HEK293T (cell line): ENCODE data around the gene TMC3.

Source experiments
- CTCF ChIA-PET: fragments of 350-600 bp; formaldehyde crosslinking; extraction: SDS; loops from one replicate; lab custom pipeline; 2021; ENCODE audit warnings: antibody characterized with exemption, inconsistent platforms; lab: Yijun Ruan, JAX
- POLR2A ChIA-PET: fragments of 350-600 bp; formaldehyde crosslinking; extraction: SDS; loops from one replicate; lab custom pipeline; 2020; ENCODE audit warnings: antibody characterized with exemption, inconsistent platforms; lab: Yijun Ruan, JAX
- DNase-seq: peaks from one replicate; pipeline ENCODE4 v3.0.0; 2012; ENCODE audit warnings: mixed read lengths; ENCODE audit errors: extremely low spot score
- ARNT ChIP-seq: fragments of 450-650 bp; IDR thresholded peaks from 2 replicates; pipeline ENCODE4 v1.6.1; 2017; ENCODE audit warnings: mild to moderate bottlenecking
- BHLHE40 ChIP-seq: fragments of 450-650 bp; IDR thresholded peaks from 2 replicates; pipeline ENCODE4 v1.6.1; 2016; ENCODE audit warnings: mild to moderate bottlenecking, moderate library complexity, borderline replicate concordance
- CTBP1 ChIP-seq: fragments of 450-650 bp; IDR thresholded peaks from 2 replicates; pipeline ENCODE4 v1.6.1; 2016; ENCODE audit warnings: borderline replicate concordance
- ELF4 ChIP-seq: fragments of 450-650 bp; IDR thresholded peaks from 2 replicates; pipeline ENCODE4 v1.6.1; 2017; ENCODE audit warnings: antibody characterized with exemption
- FOXA1 ChIP-seq: fragments of 450-650 bp; IDR thresholded peaks from 2 replicates; pipeline ENCODE4 v1.6.1; 2016; ENCODE audit warnings: mild to moderate bottlenecking
- FOXK2 ChIP-seq: fragments of 450-650 bp; IDR thresholded peaks from 2 replicates; pipeline ENCODE4 v1.6.1; 2016; ENCODE audit warnings: mild to moderate bottlenecking
- FOXM1 ChIP-seq: fragments of 450-650 bp; IDR thresholded peaks from 2 replicates; pipeline ENCODE4 v1.6.1; 2017; ENCODE audit warnings: mild to moderate bottlenecking, borderline replicate concordance
- HDGF ChIP-seq: fragments of 450-650 bp; IDR thresholded peaks from 2 replicates; pipeline ENCODE4 v1.6.1; 2017; ENCODE audit warnings: antibody characterized with exemption, borderline replicate concordance
- L3MBTL2 ChIP-seq: fragments of 450-650 bp; conservative IDR thresholded peaks from 2 replicates; pipeline ENCODE4 v1.6.1; 2016; ENCODE audit warnings: mild to moderate bottlenecking
- LEF1 ChIP-seq: fragments of 450-650 bp; IDR thresholded peaks from 2 replicates; pipeline ENCODE4 v1.6.1; 2017; ENCODE audit warnings: mild to moderate bottlenecking, borderline replicate concordance
- NFRKB ChIP-seq: fragments of 450-650 bp; IDR thresholded peaks from 2 replicates; pipeline ENCODE4 v1.6.1; 2016; ENCODE audit warnings: mild to moderate bottlenecking, moderate library complexity
- PKNOX1 ChIP-seq: fragments of 450-650 bp; IDR thresholded peaks from 2 replicates; pipeline ENCODE4 v1.6.1; 2016
- SP1 ChIP-seq: fragments of 450-650 bp; IDR thresholded peaks from 2 replicates; pipeline ENCODE4 v1.6.1; 2017
- SUZ12 ChIP-seq: fragments of 450-650 bp; IDR thresholded peaks from 2 replicates; pipeline ENCODE4 v1.6.1; 2016; ENCODE audit warnings: mild to moderate bottlenecking
- TARDBP ChIP-seq: fragments of 450-650 bp; IDR thresholded peaks from 2 replicates; pipeline ENCODE4 v1.6.1; 2016
- ZNF384 ChIP-seq: fragments of 450-650 bp; IDR thresholded peaks from 2 replicates; pipeline ENCODE4 v1.6.1; 2016

The TMC3 gene

GRCh38 chr15:81337713-81338157, 36.3 kb downstream of the TMC3 start:
- ChIA-PET POLR2A (no interaction called here), CTCF (interaction anchor here (0.6 to 1.1 kb wide), 2 partner anchors 10 to 63 kb away, joined by 3 read pairs; no protein-coding TSS in a partner anchor)
- no peak for TF ChIP-seq BHLHE40
- no peak for TF ChIP-seq ELF4
- no peak for TF ChIP-seq PKNOX1
- no peak for TF ChIP-seq SUZ12
- no peak for TF ChIP-seq FOXA1
- no peak for TF ChIP-seq CTBP1
- no peak for TF ChIP-seq HDGF
- no peak for DNase-seq

GRCh38 chr15:81337241-81337640, 36.8 kb downstream of the TMC3 start:
- TF ChIP-seq SUZ12 (no peak), ELF4 (no peak), LEF1 (no peak), FOXM1 (no peak), BHLHE40 (no peak)
- ChIA-PET CTCF (interaction anchor here (0.6 to 1.1 kb wide), 5 partner anchors 9 to 71 kb away, joined by 3 to 6 read pairs (median 3); no protein-coding TSS in a partner anchor), POLR2A (interaction anchor here (0.7 to 1.3 kb wide), 2 partner anchors 10 to 13 kb away, joined by 3 to 7 read pairs; partner anchors contain the start of gene STARD5)
- DNase-seq: no peak

GRCh38 chr15:81336568-81336967, 37.4 kb downstream of the TMC3 start:
- no peak for DNase-seq
- ChIA-PET CTCF (interaction anchor here (0.6 to 1.1 kb wide), 6 partner anchors 8 to 1542 kb away, joined by 3 to 6 read pairs (median 3); no protein-coding TSS in a partner anchor), POLR2A (interaction anchor here (1.3 kb wide), 1 partner anchor 12 kb away, joined by 7 read pairs; the partner anchor contains the start of gene STARD5)
- no peak for TF ChIP-seq ELF4
- no peak for TF ChIP-seq ARNT
- no peak for TF ChIP-seq SUZ12
- no peak for TF ChIP-seq NFRKB

- no peak for TF ChIP-seq L3MBTL2
- no peak for TF ChIP-seq BHLHE40
- TF ChIP-seq FOXA1: no peak
- no peak for TF ChIP-seq PKNOX1
- TF ChIP-seq CTBP1: no peak
- no peak for TF ChIP-seq ARNT
- TF ChIP-seq TARDBP: no peak
- TF ChIP-seq ZNF384: no peak
- TF ChIP-seq SP1: no peak
- TF ChIP-seq SUZ12: no peak
- no peak for TF ChIP-seq FOXK2
- no peak for TF ChIP-seq ELF4
- no peak for TF ChIP-seq HDGF
- no peak for TF ChIP-seq NFRKB
- no peak for TF ChIP-seq LEF1
- TF ChIP-seq FOXM1: no peak
- DNase-seq: no peak
- ChIA-PET CTCF (interaction anchor here (0.6 kb wide), 1 partner anchor 60 kb away, joined by 4 read pairs; no protein-coding TSS in a partner anchor), POLR2A (interaction anchor here (1.7 kb wide), 1 partner anchor 12 kb away, joined by 6 read pairs; the partner anchor contains the start of gene STARD5)
Observed at GRCh38 chr15:81335631-81336030, 38.4 kb downstream of the TMC3 start.

- ChIA-PET POLR2A (interaction anchor here (1.7 kb wide), 1 partner anchor 11 kb away, joined by 6 read pairs; the partner anchor contains the start of gene STARD5), CTCF (interaction anchor here (0.6 kb wide), 1 partner anchor 60 kb away, joined by 4 read pairs; no protein-coding TSS in a partner anchor)
- no peak for DNase-seq
- TF ChIP-seq SP1 (no peak), BHLHE40 (no peak)
Observed at GRCh38 chr15:81334768-81335435, 39.1 kb downstream of the TMC3 start.

- no peak for TF ChIP-seq HDGF
- TF ChIP-seq LEF1: no peak
- TF ChIP-seq FOXA1: no peak
- no peak for TF ChIP-seq L3MBTL2
- no peak for TF ChIP-seq SP1
- TF ChIP-seq ZNF384: no peak
- TF ChIP-seq NFRKB: no peak
- no peak for TF ChIP-seq FOXM1
- TF ChIP-seq ELF4: no peak
- TF ChIP-seq CTBP1: no peak
- no peak for TF ChIP-seq BHLHE40
- TF ChIP-seq FOXK2: no peak
- TF ChIP-seq SUZ12: no peak
- no peak for TF ChIP-seq PKNOX1
- no peak for TF ChIP-seq TARDBP
- TF ChIP-seq ARNT: no peak
- CTCF ChIA-PET: no interaction called here
- POLR2A ChIA-PET: no interaction called here
- no peak for DNase-seq
Observed at GRCh38 chr15:81333363-81333762, 40.6 kb downstream of the TMC3 start.
